NCI-H2196 treated with DMSO at 0.1 percent for 48 hours (cell line): Measurements from ENCODE around the gene GLIPR1.
"Not testable (repeated sequence)": the region's sequence is repeated elsewhere in the genome, so short reads cannot be mapped to it uniquely, and the experiment has no call there.

Experiments
- DNase-seq: peaks from one replicate; lab custom pipeline; 2025; ENCODE audit not compliant: unreplicated experiment; lab: John Stamatoyannopoulos, UW

The GLIPR1 gene

DNA sequence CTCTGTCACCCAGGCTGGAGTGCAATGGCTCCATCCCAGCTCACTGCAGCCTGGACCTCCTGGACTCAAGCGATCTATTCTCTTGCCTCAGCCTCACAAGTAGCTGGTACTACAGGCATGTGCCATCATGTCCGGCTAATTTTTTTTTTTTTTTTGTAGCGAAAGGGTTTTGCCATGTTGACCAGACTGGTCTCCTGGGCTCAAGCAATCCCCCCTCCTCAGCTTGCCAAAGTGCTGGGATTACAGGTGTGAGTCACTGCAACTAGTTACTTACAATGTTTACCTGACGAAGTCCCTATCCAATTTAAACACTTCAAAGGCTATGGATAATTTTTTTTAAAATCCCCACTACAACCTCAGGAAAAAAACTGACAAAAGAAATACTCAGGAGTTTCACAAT is 29.1 kb downstream of the GLIPR1 start:
- DNase-seq = no peak

DNA sequence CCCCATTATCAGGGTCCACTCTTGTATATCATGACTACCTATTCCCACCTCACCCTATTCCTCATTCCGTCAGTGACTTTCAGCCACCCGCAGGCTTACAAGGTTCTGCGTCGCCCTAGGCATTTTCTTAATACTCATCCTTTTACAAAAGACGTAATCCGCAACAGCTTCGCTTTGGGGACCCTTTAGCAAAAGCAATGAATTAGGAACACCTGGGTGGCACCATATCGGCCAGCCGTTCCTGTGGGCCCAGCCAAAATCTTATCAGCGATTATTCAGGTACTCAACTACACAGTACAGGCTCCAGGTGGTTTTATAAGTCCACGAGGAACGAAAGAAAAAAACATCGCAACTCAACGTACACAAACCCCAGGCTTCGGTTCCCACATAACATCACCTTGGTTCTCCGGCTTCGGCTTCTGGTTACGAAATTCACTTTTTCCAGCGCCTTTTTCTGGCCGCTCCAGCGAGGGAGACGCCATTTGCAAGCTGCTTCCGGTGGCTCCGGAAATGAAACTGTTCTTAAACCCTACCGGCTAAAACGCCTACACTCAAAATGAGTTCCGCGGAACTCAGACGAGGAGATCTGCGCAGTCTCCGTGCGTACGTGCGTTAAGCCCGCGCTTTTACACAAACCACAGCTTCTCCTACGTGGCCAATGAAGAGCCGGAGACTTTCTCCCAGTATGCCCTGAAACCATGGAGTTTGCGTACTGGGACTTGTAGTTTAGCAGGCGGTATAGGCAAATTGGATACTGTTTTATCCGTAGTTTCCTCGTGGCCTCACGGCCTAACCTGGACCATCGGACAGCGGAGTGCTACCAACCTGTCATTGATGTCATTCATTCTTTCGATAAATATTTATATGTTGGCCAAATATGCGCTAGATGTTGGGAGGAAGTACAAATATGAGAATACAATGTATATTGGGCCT is 30.8 kb downstream of the GLIPR1 start, which contains the start of gene KRR1:
KRR1 (minus strand) TSS at position 494 of the 933 bp plus-strand sequence; CDS start at position 482, 12 bp downstream.
- peak; percentile 93 for DNase-seq

DNA sequence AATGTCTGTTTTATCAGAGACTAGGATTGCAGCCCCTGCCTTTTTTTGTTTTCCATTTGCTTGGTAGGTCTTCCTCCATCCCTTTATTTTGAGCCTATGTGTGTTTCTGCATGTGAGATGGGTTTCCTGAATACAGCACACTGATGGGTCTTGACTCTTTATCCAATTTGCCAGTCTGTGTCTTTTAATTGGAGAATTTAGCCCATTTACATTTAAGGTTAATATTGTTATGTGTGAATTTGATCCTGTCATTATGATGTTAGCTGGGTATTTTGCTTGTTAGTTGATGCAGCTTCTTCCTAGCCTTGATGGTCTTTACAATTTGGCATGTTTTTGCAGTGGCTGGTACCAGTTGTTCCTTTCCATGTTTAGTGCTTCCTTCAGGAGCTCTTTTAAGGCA is 40.7 kb downstream of the GLIPR1 start:
- DNase-seq = not testable (repeated sequence)

DNA sequence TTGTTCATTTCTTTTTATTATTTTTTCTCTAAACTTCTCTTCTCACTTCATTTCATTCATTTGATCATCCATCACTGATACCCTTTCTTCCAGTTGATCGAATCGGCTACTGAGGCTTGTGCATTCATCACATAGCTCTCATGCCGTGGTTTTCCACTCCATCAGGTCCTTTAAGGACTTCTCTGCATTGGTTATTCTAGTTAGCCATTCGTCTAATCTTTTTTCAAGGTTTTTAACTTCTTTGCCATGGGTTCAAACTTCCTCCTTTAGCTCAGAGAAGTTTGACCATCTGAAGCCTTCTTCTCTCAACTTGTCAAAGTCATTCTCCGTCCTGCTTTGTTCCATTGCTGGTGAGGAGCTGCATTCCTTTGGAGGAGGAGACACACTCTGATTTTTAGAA is 41.6 kb downstream of the GLIPR1 start:
- not testable (repeated sequence) for DNase-seq

DNA sequence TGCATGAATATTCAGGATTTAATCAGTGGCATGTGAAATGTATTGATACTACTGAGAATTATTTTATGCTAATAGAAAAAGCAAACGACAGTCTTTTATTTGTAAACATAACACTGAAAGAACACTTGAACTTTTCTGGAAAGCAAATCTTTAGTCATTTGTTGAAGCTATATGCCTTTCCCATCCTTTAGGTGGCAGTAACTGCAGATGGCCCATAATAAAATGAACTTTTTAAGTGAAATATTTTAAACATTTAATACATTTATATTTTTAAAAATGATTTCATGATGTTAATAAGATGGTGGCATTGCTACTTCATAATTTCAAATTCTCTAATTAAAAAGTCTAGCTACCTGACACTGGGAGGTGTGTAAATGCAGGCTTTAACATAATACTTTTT is 44.7 kb downstream of the GLIPR1 start:
- no peak for DNase-seq

DNA sequence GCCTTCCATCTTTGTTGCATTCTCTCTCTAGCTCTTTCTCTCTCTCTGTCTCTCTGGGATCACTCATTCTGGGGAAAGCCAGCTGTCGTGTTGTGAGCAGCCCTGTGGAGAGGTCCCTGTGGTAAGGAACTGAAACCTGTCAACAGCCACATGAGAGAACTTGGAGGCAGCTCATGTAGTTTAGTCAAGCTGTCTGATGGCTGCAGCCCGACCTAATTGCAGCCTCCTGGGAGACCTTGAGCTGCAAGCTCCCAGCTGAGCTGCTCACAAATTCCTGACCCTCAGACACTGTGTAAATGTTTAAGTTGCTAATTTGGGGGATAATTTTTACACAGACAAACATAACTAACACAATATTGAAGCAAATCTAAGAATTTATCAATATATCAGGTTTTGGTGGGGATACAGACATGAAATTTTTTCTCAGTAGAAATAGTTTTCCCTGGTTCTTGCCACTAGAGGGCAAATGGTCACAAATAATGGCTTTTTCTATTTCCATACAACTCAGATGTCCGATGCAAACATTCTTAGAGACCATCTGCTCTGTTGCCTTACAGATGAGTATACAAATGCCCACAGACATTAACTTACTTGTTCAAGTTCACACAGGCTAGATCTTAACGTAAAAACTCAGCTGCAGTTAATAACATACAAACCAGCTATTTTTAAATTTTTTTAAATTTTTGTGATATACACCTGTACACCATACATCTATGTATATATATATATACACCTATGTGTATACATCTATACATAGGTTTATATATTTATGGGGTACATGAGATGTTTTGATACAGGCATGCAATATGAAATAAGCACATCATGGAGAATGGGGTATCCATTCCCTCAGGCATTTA is 46.3 kb downstream of the GLIPR1 start:
- DNase-seq = peak; percentile 41

DNA sequence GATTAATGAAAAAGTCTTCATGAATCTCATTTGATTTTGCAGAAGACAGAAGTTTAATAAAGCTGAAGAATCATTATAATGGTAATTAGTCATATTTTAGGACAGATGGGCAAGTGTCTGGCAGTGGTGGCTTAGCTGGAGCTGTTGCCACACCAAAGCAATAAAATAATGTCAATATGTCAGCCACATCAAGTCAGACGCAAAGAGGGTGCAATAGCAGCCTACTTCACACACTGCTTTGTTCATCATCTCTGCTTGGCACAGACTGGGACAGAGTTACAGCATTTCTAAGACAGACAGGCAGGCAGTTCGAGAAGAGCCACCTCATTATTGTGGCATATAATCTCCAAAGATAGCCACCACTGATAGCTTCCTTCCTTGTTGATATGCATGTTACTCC is 47.7 kb downstream of the GLIPR1 start:
- DNase-seq = no peak

DNA sequence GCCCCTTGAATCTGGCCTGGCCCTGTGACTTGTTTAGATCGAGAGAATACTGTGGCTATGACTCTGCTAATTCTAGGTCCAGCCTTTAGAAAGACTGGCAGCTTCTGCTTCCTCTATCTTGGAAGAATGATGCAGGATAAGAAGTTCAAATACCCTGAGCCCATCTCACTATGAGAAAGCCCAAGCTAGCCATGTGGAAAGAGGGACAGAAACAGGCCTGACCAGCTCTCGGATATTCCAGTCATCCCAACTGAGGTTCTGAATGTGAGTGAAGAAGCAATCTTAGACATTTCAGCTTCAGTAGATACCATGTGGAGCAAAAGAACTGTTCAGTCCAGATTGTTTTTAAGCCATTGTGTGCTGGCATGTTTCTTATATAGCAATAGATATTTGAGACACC is 48.1 kb downstream of the GLIPR1 start:
- no peak for DNase-seq

DNA sequence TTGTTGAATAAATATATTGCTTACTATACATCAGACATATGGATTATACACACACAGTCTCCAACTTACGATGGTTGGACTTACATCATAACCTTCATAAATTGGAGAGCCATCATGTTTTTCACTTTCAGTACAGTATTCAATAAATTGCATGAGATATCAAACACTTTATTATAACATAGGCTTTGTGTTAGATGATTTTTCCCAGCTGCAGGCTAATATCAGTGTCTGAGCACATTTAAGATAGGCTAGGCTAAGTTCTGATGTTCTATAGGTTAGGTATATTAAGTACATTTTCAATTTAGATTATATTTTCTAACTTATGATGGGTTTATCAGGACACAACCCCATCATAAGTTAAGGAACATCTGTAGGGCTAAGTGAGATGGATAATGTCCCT is 48.8 kb downstream of the GLIPR1 start:
- no peak for DNase-seq

DNA sequence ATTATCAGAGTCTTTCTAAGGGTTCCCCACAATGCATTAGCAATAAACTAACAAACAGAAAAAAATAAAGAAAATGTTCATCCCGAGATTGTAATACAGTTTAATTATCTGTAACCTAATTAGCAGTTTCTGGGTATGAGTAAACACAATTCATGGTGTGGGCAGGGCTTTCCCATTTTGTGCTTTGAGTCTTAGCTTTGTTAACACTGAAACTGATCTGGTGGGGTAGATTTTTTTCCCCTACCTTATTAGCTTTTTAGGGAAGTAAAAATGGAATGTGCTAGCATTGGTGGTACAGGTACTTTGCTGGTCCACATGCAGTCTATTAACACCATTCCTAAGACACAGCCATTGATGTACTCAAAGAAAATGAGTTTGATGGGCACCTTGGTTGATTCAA is 49.3 kb downstream of the GLIPR1 start:
- no peak for DNase-seq

DNA sequence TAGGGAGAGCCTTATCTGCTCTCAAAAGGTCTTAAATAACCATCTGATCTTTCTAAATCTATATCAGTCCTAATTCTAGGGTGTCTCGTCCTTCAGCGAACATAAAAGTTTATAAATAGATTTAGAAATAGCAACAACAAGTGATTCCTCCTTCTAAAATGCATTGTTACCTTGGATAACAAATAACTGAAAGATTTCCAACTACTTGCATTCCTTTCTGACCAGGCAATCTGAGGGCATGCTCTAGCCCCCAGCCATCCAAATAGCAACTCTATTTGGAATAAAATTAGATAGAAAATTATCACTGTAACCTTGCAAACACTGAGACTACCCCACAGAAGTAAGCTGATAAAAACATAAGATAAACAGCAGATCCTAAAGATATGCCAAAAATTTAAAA is 52.7 kb downstream of the GLIPR1 start:
- DNase-seq = no peak

DNA sequence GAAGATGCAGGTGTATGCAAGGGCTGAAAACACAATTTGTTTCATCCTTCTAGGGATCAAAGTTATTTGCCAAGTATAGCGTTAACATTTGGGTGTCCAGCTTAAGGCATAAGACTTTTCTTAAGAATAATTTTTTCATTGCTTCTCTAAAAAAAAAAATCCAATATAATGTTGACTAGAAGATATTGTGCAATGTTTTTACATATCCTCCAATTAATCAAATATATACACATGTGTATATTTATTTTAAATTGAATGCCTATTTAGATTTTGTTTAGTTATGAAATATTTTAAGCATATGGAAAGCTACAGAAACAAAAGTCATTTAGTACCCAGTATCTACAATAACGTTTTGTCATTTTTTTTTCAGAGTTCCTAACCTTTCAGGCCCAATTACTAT is 59.3 kb downstream of the GLIPR1 start:
- no peak for DNase-seq

DNA sequence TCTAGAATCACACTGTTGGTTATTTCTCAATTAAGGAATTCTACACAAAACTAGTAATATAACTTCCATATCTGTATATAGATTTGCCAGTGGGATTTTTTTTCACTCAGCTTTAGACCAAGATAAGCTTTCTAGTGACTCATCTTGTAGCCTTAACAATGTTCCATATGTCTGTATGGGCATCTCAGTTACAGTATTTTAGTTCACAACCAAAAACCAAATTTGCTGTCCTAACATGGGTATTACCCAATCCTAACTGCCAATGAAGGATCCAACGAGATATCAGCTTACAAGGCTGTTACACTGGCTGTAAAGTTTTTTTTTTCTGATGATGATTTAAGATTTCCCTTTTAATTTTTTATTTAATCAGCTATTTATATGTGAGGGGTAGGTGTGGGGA is 62.4 kb downstream of the GLIPR1 start:
- no peak for DNase-seq

DNA sequence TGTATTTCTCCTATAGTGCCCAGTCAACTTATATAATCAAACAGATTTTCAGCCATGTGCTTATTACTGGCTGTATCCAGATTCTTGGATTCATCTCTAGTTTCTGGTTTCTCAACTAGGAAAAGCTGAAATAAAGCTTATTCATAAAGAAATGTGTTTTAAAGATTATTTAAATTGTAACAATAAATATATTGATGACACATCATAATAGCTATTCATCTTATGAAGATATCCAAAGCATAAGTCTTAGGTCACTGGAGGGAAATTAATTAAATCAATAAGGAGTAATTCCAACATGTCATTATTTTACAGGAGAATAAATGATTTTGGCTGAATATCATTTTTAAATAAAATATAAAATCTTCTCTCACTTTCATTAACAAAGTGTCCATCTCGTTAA is 63.0 kb downstream of the GLIPR1 start:
- no peak for DNase-seq

DNA sequence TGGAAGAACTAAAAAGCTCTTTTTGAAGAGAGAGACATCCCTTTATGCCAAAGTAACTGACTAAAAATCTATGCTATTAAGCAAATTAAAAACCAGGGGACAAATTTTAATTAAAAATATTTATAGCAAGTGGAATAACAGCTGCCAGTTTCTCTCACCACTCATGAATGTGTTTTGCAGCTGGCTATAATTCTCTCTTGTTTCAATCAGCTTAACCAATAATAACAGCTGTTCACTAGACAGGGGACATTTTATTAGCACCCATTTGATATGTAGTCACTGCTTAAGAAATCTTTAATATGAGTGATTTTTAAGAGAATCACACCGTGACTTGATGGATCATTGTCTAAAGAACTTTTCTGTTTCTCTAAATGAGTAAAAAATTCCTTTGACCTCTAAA is 65.1 kb downstream of the GLIPR1 start:
- no peak for DNase-seq

DNA sequence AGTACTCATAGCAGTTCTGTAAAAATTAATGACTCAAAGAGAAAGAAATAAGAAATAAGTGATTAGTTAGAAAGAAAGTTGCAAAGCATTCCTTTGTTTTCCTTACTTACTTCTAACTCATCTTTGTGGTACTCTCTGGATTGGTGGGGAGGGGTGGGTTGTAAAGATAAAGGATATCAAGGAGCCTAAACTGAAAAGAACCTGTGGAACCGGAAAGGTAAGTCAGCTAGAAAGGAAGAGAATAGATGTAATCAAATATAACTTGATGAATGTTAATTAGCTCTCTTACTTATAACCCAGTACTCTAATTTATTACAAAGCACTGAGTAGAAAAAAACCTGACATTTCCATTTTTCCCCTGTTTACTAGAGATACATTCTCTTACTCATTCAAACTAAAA is 68.3 kb downstream of the GLIPR1 start:
- no peak for DNase-seq

DNA sequence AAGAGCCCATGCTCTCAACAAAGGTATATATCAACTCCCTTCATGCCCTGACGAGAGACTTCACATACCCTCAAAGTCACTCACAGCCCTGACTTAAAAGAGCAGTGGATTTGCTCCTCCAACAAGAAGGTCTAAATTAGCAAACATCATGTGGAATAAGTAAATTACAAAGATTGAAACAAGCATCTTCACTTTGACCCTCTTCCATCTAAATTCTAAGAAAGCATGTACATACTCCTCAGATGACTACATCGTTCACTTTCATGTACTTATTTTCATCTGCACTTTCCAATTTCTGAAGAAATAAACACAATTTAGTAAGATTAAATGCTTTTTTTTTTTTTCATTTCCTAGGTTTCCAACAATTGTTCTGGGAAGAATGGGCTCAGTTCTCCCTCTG is 69.4 kb downstream of the GLIPR1 start:
- DNase-seq = no peak

DNA sequence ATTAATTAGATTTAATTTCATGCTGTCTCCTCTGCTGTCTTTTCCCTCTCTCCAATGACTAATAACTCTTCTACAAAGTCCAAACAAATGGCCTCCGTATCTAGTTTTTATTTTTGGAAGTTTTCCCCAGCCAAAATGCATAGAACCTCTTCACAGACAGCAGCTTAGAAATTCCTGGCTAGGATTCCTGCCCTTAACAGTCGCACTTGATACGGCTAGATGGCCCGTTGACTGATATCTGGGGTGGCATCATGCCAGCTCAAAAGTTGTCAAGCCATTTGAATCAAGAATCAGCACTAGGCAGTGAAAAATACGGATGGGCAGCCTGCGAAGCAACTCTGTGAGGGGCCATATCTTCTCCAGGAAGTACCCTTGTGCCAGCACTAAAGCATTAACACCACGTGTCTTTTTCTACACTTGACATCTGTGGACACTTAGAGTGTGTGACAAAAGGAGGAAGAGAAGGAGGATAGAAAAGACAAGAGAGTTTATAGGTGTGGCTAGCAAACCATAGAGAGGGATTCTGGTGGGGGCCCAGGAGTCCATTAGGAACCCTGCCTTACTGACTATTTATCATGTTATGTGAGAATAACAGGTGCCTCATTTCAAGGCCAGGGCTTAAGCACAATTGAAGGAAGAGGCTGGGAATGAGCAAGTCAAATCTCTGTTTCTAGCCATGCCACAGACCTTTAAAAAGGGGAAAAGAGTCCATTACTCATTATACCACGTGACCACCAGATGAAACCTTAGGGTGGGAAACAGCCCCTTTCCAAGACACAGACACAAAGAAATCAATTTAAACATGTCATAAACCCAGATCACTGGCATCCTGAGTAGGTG is 70.1 kb downstream of the GLIPR1 start:
- DNase-seq = no peak

DNA sequence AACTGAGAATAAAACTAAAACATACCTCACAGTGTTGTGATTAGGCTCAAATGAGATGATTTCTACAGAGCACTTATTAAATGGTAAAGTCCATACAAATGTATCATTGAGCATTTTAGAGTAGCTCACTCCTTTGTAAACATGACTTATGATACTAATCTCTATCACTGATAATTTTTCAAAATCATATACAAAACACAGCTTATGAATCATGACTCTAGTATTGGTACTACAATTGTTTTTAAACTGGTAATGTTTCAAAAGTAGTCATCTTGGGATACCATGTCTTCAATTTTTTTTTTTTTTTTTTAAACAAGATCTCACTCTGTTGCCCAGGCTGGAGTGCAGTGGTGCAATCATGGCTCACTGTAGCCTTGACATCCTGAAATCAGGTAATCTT is 70.9 kb downstream of the GLIPR1 start:
- DNase-seq = no peak

DNA sequence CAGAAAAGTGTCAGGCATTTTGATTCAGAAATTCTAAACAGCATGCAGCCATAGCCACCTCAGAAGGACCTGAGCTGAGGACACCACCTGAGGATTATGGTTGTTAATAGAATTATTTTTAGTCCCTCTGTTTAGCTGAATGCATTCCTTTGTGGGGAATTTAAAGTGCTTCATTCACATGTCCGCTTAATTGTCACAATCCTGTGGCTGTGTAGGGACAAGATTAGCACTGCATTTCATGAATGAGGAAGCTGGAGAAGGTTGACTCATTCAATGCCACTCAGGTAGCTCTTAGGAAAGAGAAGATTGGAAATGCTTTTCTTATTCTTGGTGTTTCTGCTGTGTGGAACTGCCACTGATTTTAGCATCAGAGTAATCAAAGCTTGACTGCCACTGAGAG is 72.8 kb downstream of the GLIPR1 start:
- DNase-seq = no peak
